Activated T-cell treated with anti-CD3 and anti-CD28 coated beads, Interleukin-2, amount 50 U/mL, for 1 hour (primary cell): ENCODE measurements around the gene LINGO3.
A peak's percentile ranks its signal among the peaks of the same experiment; 100 is the strongest.
"Not testable (repeated sequence)": the region's sequence is repeated elsewhere in the genome, so short reads cannot be mapped to it uniquely, and the experiment has no call there.

Experiments used
- DNase-seq: peaks from one replicate; pipeline ENCODE4 v3.0.0-alpha.2; 2020

The LINGO3 gene

GRCh38 chr19:2302319-2303210 is 5.4 kb downstream of the LINGO3 start:
- DNase-seq: peak; percentile 44

- no peak for DNase-seq
Measured at GRCh38 chr19:2300533-2300932, 7.4 kb downstream of the LINGO3 start.

GRCh38 chr19:2296141-2296540 is 11.8 kb downstream of the LINGO3 start:
- no peak for DNase-seq

- DNase-seq: no peak
Measured at GRCh38 chr19:2294687-2295335, 13.1 kb downstream of the LINGO3 start.

GRCh38 chr19:2291185-2291751 is 16.7 kb downstream of the LINGO3 start:
- DNase-seq: no peak

- DNase-seq: no peak
Measured at GRCh38 chr19:2290441-2291184, 17.3 kb downstream of the LINGO3 start.

GRCh38 chr19:2289714-2290435 is 18.1 kb downstream of the LINGO3 start:
- DNase-seq: peak; percentile 55

GRCh38 chr19:2288818-2289713 is 18.9 kb downstream of the LINGO3 start:
- DNase-seq: no peak

- DNase-seq: no peak
Measured at GRCh38 chr19:2288338-2288817, 19.6 kb downstream of the LINGO3 start.

GRCh38 chr19:2287585-2288337 is 20.2 kb downstream of the LINGO3 start:
- DNase-seq: no peak

GRCh38 chr19:2286402-2287140 is 21.4 kb downstream of the LINGO3 start:
- DNase-seq: no peak

- DNase-seq: no peak
Measured at GRCh38 chr19:2283835-2284507, 24.0 kb downstream of the LINGO3 start.

GRCh38 chr19:2282862-2283237 is 25.1 kb downstream of the LINGO3 start:
- DNase-seq: no peak

GRCh38 chr19:2282062-2282861 is 25.7 kb downstream of the LINGO3 start, which contains the start of gene PEAK3:
Gene PEAK3 (minus strand): TSS chr19:2282175. CDS start chr19:2280931, 1,244 bp downstream.
- no peak for DNase-seq

GRCh38 chr19:2281265-2282061 is 26.5 kb downstream of the LINGO3 start:
- not testable (repeated sequence) for DNase-seq

GRCh38 chr19:2280633-2281264 is 27.2 kb downstream of the LINGO3 start:
- DNase-seq: no peak
